Hepatic stellate cell (primary cell): ENCODE measurements around the gene HLA-DRA.
"Not testable (repeated sequence)": the region's sequence is repeated elsewhere in the genome, so short reads cannot be mapped to it uniquely, and the experiment has no call there.

ENCODE experiments used
- DNase-seq: peaks from one replicate; pipeline ENCODE4 v3.0.0; 2011; ENCODE audit warnings: low spot score

The HLA-DRA gene

DNA sequence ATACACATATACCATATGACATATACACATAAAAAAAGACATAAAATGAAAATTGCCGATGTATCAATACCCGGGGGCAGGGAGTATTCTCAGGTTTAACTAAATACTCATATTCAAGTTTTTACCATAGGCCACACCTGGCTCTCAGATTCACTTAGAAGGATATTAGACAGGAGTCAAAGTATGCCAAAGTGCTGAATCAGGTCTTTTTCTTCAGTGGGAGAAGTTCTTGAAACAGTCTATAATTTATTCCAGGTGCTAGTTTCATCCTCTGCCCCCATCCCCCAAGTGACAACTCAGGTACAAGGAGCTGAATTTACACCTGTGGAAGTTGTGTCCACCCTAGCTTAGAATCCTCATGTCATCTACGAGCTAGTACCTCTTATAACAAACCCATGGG, 8.5 kb upstream of the HLA-DRA start:
- no peak for DNase-seq

- DNase-seq = no peak
Observed at GRCh38 chr6:32432050-32432450, 7.6 kb upstream of the HLA-DRA start.

- not testable (repeated sequence) for DNase-seq
Observed at GRCh38 chr6:32433950-32434349, 5.7 kb upstream of the HLA-DRA start.

DNA sequence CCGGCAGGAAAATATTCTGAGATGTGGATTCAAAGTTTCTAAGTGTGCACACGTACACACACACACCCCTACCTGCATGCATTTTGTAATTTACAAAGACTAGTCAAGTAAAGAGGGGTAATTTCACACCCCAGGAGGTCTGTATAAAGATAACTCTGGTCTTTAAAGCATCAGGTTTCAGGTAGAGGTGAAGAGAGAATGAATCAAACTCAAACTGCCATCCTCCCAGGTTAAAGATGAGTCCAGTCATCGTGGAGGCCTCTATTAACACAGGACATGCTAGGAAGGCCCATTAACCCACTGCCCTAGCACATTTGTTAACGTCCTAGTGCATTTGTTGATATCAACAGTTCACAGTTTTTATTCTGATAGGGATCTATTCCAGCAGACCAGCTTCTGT, 3.5 kb upstream of the HLA-DRA start:
- DNase-seq = no peak

DNA sequence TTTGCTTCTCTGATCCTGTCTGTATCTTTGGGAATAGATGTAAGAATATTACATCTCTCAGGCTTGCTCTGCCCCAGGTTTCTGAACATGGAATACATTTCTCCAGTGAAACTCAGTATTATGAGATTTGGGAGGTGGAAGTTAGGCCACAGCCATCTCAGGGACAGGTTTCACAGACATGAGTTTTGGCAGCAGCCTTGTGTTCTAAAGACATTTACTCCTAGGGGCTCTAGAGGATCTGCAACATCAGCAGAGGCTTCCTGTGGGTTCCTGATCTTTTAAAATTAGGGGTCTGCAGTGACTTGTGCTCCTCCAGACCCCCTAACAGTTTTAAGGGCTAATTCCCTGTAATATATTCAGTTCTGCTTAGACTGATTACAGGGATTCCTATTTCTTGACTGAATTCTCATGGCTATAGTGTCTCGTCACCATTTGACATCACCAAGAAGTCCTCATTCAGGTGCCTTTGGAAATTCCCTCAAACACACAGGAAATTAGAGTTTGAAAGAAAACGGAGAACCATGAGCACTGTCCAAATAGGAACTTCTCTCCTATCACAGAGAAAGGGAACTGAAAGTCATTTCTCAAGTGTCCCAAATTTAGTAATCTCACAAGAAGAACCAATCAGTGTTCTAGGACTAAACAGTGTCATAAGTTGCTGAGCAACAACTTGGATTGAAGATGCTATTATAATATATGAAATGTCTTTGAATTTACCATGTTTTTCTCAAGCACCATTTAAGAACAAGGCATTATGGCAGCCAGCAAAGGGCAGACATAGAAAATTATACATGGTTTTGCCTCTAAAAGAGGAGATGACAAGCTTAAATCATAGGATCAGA, 2.5 kb upstream of the HLA-DRA start:
- no peak for DNase-seq

DNA sequence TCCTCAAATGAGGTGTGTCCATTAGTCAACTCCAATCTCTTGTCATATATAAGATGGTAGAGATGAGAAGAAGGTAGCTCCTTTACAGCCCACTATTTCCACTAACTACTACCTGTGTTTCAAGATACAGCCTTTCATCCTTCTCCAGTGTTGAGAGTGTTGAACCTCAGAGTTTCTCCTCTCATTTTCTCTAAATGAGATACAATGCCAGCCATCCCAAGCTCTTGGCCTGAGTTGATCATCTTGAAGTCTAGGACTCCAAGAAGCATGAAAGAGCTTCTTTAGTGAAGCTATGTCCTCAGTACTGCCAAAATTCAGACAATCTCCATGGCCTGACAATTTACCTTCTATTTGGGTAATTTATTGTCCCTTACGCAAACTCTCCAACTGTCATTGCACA, 548 bp upstream of the HLA-DRA start:
- DNase-seq = no peak

DNA sequence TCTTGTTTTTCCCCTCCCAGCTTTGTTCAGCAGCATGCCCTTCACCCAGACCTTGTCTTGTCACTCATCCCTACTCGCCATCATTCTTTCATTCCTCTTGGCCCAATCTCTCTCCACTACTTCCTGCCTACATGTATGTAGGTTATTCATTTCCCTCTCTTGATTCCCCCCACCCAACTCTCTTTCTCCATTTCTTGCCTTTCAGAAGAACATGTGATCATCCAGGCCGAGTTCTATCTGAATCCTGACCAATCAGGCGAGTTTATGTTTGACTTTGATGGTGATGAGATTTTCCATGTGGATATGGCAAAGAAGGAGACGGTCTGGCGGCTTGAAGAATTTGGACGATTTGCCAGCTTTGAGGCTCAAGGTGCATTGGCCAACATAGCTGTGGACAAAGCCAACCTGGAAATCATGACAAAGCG, 2.6 kb downstream of the HLA-DRA start:
- no peak for DNase-seq

DNA sequence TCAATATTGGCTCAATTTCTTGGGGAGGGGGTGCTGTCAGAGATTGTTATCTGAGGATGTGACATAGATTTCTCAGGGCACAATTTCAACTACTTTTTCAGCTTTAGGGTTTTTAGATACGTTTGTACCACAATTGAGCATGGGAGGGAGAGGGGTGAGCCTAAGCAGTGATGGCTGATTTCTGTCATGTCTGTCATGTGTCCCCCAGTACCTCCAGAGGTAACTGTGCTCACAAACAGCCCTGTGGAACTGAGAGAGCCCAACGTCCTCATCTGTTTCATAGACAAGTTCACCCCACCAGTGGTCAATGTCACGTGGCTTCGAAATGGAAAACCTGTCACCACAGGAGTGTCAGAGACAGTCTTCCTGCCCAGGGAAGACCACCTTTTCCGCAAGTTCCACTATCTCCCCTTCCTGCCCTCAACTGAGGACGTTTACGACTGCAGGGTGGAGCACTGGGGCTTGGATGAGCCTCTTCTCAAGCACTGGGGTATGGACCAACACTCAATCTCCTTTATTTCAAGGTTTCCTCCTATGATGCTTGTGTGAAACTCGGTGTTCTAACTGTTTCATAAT, 3.4 kb downstream of the HLA-DRA start:
- DNase-seq = no peak

DNA sequence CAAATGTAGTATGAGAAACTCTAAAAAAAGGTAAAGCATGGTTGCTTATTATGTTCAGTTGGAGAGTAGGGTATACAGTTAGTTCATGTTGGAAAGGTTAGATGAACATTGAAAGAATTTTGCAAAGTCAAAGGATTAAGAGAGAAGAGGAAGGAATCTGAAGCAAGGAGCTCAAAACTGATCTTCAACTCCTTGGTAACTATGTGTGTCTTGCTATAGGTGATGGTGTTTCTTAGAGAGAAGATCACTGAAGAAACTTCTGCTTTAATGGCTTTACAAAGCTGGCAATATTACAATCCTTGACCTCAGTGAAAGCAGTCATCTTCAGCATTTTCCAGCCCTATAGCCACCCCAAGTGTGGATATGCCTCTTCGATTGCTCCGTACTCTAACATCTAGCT, 4.7 kb downstream of the HLA-DRA start:
- no peak for DNase-seq

GRCh38 chr6:32445321-32445854, 5.7 kb downstream of the HLA-DRA start:
- no peak for DNase-seq

- no peak for DNase-seq
Observed at GRCh38 chr6:32447932-32448331, 8.2 kb downstream of the HLA-DRA start.

GRCh38 chr6:32449088-32449736, 9.5 kb downstream of the HLA-DRA start:
- DNase-seq = no peak

DNA sequence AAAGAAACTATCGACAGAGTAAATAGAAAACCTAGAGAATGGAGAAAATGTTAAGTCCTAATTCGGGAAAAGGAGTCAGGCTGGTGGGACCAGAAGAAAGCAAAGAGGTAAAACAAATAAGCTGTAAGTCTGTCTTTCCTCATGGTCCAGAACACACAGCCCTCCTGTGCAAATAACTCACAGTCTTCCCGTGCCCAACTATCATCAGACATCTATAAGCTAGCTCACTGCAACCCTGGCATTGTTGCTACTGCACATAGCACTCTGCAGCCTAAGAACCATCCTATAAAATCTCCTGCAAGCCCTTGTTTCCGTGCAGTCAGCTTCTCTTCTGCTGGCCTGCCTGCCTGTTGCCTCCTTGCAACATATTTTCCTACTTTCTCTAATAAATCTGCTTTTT, 17.4 kb downstream of the HLA-DRA start:
- no peak for DNase-seq

DNA sequence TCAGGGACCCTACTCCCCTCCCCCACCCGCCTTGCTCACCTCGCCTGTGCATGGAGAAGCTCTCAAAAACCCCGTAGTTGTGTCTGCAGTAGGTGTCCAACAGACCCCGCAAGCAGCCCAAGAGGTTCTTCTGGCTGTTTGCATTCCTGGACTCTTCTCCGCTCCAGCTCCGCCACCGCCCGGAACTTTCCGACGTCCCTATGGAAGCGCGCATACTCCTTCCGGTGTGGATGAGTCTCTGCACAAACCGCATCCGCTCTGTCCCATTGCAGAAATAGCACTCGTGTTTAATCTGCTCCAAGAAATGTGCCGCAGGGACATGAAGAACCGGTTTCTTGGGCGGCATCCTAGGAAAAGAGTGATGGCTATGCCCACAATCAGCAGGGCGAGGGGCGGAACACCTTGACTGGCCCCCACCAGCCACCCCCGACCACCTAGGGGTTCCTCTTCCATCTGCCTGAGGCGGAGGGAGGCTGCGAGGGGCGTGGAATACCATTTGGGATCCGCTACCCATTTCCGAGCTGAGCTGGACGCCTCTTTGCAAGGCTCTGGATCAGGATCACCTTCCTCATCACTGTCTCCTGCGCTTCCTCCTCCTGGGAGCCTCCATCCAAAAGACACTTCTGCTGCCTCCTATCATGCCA, 20.2 kb downstream of the HLA-DRA start:
- no peak for DNase-seq

GRCh38 chr6:32460528-32460927, 20.8 kb downstream of the HLA-DRA start:
- DNase-seq = no peak

GRCh38 chr6:32461493-32461892, 21.8 kb downstream of the HLA-DRA start:
- DNase-seq = no peak

GRCh38 chr6:32462609-32463008, 22.9 kb downstream of the HLA-DRA start:
- no peak for DNase-seq

- not testable (repeated sequence) for DNase-seq
Observed at GRCh38 chr6:32467743-32468503, 28.2 kb downstream of the HLA-DRA start.

DNA sequence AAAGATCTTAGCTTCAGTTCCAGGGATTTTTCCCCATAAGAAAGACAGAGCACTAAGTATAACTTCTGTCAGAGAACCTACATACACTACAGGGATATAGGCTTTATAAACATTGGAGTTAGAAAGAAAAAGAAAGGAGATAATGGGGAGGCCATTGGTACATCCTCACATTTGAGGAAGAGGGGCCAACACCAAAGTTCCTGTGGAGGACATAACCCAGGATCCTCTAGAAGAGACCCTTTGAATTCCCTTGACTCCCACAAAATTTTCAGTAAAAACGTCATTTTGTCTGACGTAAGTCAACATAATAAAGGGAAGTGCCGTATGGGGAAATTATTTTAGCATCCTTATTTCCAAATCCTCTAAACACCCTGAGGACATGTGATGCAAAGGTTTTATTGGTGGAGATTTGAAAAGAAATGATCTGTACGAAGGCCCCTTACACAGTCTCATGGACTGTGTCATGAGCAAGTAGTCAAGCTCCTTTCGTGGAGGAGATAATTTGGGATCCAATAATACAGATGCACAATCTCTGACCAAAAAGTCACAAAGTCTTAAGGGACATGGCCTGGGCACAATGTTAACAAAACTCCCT, 33.2 kb downstream of the HLA-DRA start:
- no peak for DNase-seq

DNA sequence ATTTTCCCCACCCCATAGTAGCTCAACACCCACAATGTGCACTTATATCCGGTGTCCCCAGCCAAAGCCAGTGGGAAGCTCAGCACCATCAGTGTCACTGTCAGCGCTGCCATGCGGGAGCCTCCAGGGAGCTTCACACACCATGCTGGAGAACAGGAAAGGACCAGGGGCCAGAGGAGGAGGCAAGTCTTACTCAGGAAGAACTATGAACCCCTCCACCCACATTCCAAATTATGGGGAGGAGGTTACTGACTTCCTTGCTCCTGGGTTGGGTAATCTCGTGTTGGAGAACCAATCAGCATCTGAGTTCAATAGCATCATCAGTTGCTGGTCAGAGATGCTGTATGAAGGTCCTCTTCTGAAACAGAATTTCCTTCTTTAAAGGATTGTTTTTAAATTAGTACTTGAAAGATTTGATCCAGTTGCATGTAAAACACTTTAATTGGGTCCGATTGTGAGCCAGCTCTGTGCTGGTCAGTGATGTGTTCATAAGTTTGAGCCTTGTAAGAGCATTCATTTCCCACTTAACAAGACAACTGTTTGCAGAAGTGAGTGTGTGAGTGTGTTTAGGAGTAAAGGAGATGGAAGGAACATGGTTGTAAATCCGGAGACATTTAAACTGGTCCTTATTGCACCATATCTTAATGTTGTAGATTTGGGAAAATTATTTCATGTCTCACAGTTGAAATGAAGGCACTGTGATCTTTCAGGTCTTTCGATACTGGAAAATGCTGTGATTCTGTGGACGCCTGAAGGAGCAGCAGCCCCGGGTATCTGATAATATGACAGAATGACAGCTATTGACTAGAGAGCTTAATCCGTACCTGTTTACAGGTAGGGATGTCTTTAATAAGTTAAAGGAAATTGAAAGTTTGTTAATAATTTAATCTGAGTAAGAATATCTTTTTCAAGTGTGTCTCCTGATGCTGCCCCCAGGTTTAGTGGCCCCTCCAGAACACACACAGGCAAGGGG, 34.0 kb downstream of the HLA-DRA start:
- not testable (repeated sequence) for DNase-seq
